WTC11 (cell line): Measurements from ENCODE around the gene SPG21. TPM values are rescaled to one million over a fixed set of nuclear protein-coding genes. Genes with fewer than 3 reads are reported as not detected.

Source experiments
- ATAC-seq: fragments of 200-7000 bp; cut with Tn5 transposase; 2 replicates; pipeline ENCODE4 v1.10.0; 2021; ENCODE audit warnings: mild to moderate bottlenecking, moderate library complexity
- CTCF ChIA-PET: fragments of 300-600 bp; sonication (Branson Sonifier 250); formaldehyde crosslinking; loops from one replicate; lab custom pipeline; 2021; ENCODE audit warnings: antibody characterized with exemption; lab: Charles Lee
- POLR2A ChIA-PET: fragments of 350-600 bp; sonication (Branson Sonifier 250); formaldehyde crosslinking; loops from one replicate; lab custom pipeline; 2021; ENCODE audit warnings: antibody characterized with exemption; lab: Charles Lee
- DNase-seq: peaks from one replicate; pipeline ENCODE4 v3.0.0; 2021; ENCODE audit warnings: low spot score
- H3K27ac Mint-ChIP-seq: 2 replicates; pipeline ENCODE4 v1.8.0; 2021; ENCODE audit warnings: mixed read lengths
- H3K27me3 Mint-ChIP-seq: 2 replicates; pipeline ENCODE4 v1.8.0; 2021; ENCODE audit warnings: low read depth, mild to moderate bottlenecking, moderate library complexity, mixed read lengths
- H3K36me3 Mint-ChIP-seq: 2 replicates; pipeline ENCODE4 v1.8.0; 2021; ENCODE audit warnings: mixed read lengths
- H3K4me1 Mint-ChIP-seq: 2 replicates; pipeline ENCODE4 v1.8.0; 2022; ENCODE audit warnings: mixed read lengths
- H3K4me3 Mint-ChIP-seq: 2 replicates; pipeline ENCODE4 v1.8.0; 2021; ENCODE audit warnings: mild to moderate bottlenecking, moderate library complexity, mixed read lengths
- H3K9me3 Mint-ChIP-seq: 2 replicates; pipeline ENCODE4 v1.8.0; 2021; ENCODE audit warnings: mixed read lengths
- EMX1 ChIP-seq: fragments of 250-450 bp; sonication (Bioruptor Pico); IDR thresholded peaks from 2 replicates; pipeline ENCODE4 v1.8.0; 2021; ENCODE audit warnings: mild to moderate bottlenecking
- GTF2I ChIP-seq: fragments of 250-450 bp; sonication (Bioruptor Pico); conservative IDR thresholded peaks from 2 replicates; pipeline ENCODE4 v1.4.0; 2021; ENCODE audit warnings: mild to moderate bottlenecking
- MYBL2 ChIP-seq: sonication (generic); formaldehyde crosslinking; IDR thresholded peaks from 2 replicates; pipeline ENCODE4 v1.8.1; 2023; ENCODE audit warnings: mild to moderate bottlenecking, moderate library complexity, missing genetic modification reagents
- NR3C1 ChIP-seq: sonication (generic); formaldehyde crosslinking; conservative IDR thresholded peaks from 2 replicates; pipeline ENCODE4 v1.8.1; 2023; ENCODE audit warnings: low read depth, mild to moderate bottlenecking, missing genetic modification reagents
- SP1 ChIP-seq: sonication (generic); formaldehyde crosslinking; conservative IDR thresholded peaks from 2 replicates; pipeline ENCODE4 v1.8.1; 2022; ENCODE audit warnings: missing genetic modification reagents
- ZBTB21 ChIP-seq: sonication (generic); formaldehyde crosslinking; IDR thresholded peaks from 2 replicates; pipeline ENCODE4 v1.8.1; 2023; ENCODE audit warnings: mild to moderate bottlenecking, missing genetic modification reagents, borderline replicate concordance
- ZNF138 ChIP-seq: sonication (generic); formaldehyde crosslinking; conservative IDR thresholded peaks from 2 replicates; pipeline ENCODE4 v1.8.1; 2022; ENCODE audit warnings: mild to moderate bottlenecking, moderate library complexity, missing genetic modification reagents
- ZNF263 ChIP-seq: sonication (generic); formaldehyde crosslinking; IDR thresholded peaks from 2 replicates; pipeline ENCODE4 v1.8.1; 2022; ENCODE audit warnings: low read depth, mild to moderate bottlenecking, moderate library complexity, missing genetic modification reagents
- ZNF317 ChIP-seq: sonication (generic); formaldehyde crosslinking; IDR thresholded peaks from 2 replicates; pipeline ENCODE4 v1.8.1; 2023; ENCODE audit warnings: low read depth, mild to moderate bottlenecking, moderate library complexity, missing genetic modification reagents, borderline replicate concordance
- ZNF396 ChIP-seq: fragments of 250-450 bp; sonication (Bioruptor Pico); IDR thresholded peaks from 2 replicates; pipeline ENCODE4 v1.8.0; 2021; ENCODE audit warnings: mild to moderate bottlenecking, moderate library complexity, borderline replicate concordance
- total RNA-seq: library from RNA; stranded (reverse); gene quantifications from 3 replicates; pipeline ENCODE4 v1.2.3, GENCODE V29; 2021
- TF ChIP-seq, protein P1 (sequence below): sonication (generic); formaldehyde crosslinking; IDR thresholded peaks from 2 replicates; pipeline ENCODE4 v1.8.0; 2022; ENCODE audit warnings: mild to moderate bottlenecking, missing genetic modification reagents
- TF ChIP-seq, protein P2 (sequence below): sonication (generic); formaldehyde crosslinking; conservative IDR thresholded peaks from 2 replicates; pipeline ENCODE4 v1.8.1; 2023; ENCODE audit warnings: mild to moderate bottlenecking, low read depth, missing genetic modification reagents, moderate library complexity
- TF ChIP-seq, protein P3 (sequence below): sonication (generic); formaldehyde crosslinking; IDR thresholded peaks from 2 replicates; pipeline ENCODE4 v1.8.1; 2022; ENCODE audit warnings: low read depth, mild to moderate bottlenecking, moderate library complexity, missing genetic modification reagents, borderline replicate concordance
- TF ChIP-seq, protein P4 (sequence below): sonication (generic); formaldehyde crosslinking; IDR thresholded peaks from 2 replicates; pipeline ENCODE4 v1.8.0; 2022; ENCODE audit warnings: mild to moderate bottlenecking, missing genetic modification reagents
- TF ChIP-seq, protein P5 (sequence below): sonication (generic); formaldehyde crosslinking; IDR thresholded peaks from 2 replicates; pipeline ENCODE4 v1.8.1; 2023; ENCODE audit warnings: mild to moderate bottlenecking, missing genetic modification reagents, borderline replicate concordance
- TF ChIP-seq, protein P6 (sequence below): fragments of 250-450 bp; sonication (Bioruptor Pico); IDR thresholded peaks from 2 replicates; pipeline ENCODE4 v2.1.2; 2022; ENCODE audit warnings: mild to moderate bottlenecking, moderate library complexity
- TF ChIP-seq, protein P7 (sequence below): fragments of 250-450 bp; sonication (Bioruptor Pico); IDR thresholded peaks from 2 replicates; pipeline ENCODE4 v1.9.0; 2021; ENCODE audit warnings: mild to moderate bottlenecking, borderline replicate concordance

Gene SPG21
- total RNA-seq, 1 experiment from 2014 or later, result 69.9 TPM

DNA sequence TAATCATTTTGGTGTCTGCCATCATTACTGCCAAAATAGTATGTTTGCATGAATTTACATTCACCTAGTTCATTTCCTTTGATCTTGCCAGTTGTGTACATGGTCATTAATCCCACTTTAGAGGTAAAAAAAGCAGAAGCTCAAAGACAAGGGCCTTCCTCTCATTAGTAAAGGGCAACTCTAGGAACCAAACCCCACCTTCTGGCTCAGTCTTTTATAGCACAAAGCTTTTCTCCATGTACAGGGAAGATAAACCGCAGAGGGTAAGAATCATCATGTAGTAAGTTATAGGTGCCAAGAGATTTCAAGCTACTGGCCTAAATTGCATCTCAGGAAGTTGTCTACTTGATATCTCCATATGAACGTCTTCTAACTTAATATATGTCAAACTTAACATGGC lies 19.3 kb upstream of the SPG21 start (continued):
- TF ChIP-seq, protein P1, sequence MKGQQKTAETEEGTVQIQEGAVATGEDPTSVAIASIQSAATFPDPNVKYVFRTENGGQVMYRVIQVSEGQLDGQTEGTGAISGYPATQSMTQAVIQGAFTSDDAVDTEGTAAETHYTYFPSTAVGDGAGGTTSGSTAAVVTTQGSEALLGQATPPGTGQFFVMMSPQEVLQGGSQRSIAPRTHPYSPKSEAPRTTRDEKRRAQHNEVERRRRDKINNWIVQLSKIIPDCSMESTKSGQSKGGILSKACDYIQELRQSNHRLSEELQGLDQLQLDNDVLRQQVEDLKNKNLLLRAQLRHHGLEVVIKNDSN (CRISPR knock-in tag), result no peak
- TF ChIP-seq SP1 (CRISPR knock-in tag) (no peak), MYBL2 (CRISPR knock-in tag) (no peak), ZNF396 (CRISPR knock-in tag) (no peak), ZNF317 (no peak), ZNF263 (CRISPR knock-in tag) (no peak)
- TF ChIP-seq, protein P2, sequence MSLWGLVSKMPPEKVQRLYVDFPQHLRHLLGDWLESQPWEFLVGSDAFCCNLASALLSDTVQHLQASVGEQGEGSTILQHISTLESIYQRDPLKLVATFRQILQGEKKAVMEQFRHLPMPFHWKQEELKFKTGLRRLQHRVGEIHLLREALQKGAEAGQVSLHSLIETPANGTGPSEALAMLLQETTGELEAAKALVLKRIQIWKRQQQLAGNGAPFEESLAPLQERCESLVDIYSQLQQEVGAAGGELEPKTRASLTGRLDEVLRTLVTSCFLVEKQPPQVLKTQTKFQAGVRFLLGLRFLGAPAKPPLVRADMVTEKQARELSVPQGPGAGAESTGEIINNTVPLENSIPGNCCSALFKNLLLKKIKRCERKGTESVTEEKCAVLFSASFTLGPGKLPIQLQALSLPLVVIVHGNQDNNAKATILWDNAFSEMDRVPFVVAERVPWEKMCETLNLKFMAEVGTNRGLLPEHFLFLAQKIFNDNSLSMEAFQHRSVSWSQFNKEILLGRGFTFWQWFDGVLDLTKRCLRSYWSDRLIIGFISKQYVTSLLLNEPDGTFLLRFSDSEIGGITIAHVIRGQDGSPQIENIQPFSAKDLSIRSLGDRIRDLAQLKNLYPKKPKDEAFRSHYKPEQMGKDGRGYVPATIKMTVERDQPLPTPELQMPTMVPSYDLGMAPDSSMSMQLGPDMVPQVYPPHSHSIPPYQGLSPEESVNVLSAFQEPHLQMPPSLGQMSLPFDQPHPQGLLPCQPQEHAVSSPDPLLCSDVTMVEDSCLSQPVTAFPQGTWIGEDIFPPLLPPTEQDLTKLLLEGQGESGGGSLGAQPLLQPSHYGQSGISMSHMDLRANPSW, result no peak
- TF ChIP-seq, protein P3, sequence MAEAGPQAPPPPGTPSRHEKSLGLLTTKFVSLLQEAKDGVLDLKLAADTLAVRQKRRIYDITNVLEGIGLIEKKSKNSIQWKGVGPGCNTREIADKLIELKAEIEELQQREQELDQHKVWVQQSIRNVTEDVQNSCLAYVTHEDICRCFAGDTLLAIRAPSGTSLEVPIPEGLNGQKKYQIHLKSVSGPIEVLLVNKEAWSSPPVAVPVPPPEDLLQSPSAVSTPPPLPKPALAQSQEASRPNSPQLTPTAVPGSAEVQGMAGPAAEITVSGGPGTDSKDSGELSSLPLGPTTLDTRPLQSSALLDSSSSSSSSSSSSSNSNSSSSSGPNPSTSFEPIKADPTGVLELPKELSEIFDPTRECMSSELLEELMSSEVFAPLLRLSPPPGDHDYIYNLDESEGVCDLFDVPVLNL (CRISPR knock-in tag), result no peak
- TF ChIP-seq, protein P4, sequence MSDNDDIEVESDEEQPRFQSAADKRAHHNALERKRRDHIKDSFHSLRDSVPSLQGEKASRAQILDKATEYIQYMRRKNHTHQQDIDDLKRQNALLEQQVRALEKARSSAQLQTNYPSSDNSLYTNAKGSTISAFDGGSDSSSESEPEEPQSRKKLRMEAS (CRISPR knock-in tag), result no peak

DNA sequence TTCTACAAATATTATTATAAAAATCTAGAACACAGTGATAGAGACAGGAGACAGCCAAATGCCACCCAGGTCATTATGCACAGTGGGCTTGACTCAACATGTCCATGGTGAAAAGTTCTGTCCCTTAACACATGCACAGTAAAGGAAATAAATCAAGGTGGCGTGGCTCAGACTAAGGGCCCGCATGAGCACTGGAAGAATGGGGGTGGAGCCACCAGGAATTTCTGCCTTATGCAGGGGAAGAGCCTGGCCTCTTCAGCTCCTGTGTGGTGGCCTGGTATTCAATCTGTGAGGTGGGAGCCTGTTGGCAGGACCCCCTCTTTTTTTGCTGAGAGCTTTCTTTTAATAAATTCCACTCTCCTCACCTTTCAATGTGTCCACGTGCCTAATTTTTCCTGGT lies 17.2 kb upstream of the SPG21 start:
- DNase-seq, result peak; percentile 31
- CTCF ChIA-PET, result interaction anchor here (1.0 kb wide), 1 partner anchor 51 kb away, joined by 3 read pairs; no protein-coding TSS in a partner anchor
- TF ChIP-seq, protein P5, sequence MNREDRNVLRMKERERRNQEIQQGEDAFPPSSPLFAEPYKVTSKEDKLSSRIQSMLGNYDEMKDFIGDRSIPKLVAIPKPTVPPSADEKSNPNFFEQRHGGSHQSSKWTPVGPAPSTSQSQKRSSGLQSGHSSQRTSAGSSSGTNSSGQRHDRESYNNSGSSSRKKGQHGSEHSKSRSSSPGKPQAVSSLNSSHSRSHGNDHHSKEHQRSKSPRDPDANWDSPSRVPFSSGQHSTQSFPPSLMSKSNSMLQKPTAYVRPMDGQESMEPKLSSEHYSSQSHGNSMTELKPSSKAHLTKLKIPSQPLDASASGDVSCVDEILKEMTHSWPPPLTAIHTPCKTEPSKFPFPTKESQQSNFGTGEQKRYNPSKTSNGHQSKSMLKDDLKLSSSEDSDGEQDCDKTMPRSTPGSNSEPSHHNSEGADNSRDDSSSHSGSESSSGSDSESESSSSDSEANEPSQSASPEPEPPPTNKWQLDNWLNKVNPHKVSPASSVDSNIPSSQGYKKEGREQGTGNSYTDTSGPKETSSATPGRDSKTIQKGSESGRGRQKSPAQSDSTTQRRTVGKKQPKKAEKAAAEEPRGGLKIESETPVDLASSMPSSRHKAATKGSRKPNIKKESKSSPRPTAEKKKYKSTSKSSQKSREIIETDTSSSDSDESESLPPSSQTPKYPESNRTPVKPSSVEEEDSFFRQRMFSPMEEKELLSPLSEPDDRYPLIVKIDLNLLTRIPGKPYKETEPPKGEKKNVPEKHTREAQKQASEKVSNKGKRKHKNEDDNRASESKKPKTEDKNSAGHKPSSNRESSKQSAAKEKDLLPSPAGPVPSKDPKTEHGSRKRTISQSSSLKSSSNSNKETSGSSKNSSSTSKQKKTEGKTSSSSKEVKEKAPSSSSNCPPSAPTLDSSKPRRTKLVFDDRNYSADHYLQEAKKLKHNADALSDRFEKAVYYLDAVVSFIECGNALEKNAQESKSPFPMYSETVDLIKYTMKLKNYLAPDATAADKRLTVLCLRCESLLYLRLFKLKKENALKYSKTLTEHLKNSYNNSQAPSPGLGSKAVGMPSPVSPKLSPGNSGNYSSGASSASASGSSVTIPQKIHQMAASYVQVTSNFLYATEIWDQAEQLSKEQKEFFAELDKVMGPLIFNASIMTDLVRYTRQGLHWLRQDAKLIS, result no peak
- TF ChIP-seq ZNF317, result no peak

DNA sequence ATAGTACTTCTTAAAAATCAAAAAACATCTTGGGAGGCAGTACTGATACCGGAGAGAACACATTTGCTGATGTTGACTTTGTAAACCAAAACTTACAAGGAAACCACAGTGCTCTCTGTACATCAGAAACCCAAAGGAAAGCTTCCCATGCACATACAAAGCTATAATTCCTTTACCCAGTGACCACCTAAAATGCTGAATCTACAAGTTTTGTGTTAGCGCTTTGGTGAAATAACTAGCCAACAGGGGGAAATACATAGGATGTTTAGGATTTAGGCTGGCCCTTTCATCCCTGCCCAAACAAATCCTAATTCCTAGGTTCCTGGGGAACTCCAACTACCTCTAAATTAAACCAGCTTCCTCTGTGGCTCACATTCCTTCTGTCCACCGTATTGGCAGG lies 15.3 kb upstream of the SPG21 start:
- H3K27me3 Mint-ChIP-seq, result no peaks in the 10 kb centered on the region
- H3K4me1 Mint-ChIP-seq, result peaks cover 5% of the 10 kb centered on the region
- ChIA-PET CTCF (interaction anchor here (1.8 kb wide), 1 partner anchor 97 kb away, joined by 5 read pairs; no protein-coding TSS in a partner anchor), POLR2A (no interaction called here)
- H3K27ac Mint-ChIP-seq, result no peak overlapping the region
- no peaks in the 10 kb centered on the region for H3K9me3 Mint-ChIP-seq
- no peak for ATAC-seq
- H3K36me3 Mint-ChIP-seq, result peaks cover 23% of the 10 kb centered on the region
- no peak overlapping the region for H3K4me3 Mint-ChIP-seq
- no peak for DNase-seq
- no peak for TF ChIP-seq NR3C1 (CRISPR knock-in tag)
- TF ChIP-seq GTF2I (CRISPR knock-in tag), result no peak
- TF ChIP-seq EMX1 (CRISPR knock-in tag), result no peak
- TF ChIP-seq, protein P6, sequence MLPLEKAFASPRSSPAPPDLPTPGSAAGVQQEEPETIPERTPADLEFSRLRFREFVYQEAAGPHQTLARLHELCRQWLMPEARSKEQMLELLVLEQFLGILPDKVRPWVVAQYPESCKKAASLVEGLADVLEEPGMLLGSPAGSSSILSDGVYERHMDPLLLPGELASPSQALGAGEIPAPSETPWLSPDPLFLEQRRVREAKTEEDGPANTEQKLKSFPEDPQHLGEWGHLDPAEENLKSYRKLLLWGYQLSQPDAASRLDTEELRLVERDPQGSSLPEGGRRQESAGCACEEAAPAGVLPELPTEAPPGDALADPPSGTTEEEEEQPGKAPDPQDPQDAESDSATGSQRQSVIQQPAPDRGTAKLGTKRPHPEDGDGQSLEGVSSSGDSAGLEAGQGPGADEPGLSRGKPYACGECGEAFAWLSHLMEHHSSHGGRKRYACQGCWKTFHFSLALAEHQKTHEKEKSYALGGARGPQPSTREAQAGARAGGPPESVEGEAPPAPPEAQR (CRISPR knock-in tag), result no peak
- TF ChIP-seq ZNF138 (CRISPR knock-in tag), result no peak
- TF ChIP-seq ZBTB21 (CRISPR knock-in tag), result no peak
- TF ChIP-seq, protein P7, sequence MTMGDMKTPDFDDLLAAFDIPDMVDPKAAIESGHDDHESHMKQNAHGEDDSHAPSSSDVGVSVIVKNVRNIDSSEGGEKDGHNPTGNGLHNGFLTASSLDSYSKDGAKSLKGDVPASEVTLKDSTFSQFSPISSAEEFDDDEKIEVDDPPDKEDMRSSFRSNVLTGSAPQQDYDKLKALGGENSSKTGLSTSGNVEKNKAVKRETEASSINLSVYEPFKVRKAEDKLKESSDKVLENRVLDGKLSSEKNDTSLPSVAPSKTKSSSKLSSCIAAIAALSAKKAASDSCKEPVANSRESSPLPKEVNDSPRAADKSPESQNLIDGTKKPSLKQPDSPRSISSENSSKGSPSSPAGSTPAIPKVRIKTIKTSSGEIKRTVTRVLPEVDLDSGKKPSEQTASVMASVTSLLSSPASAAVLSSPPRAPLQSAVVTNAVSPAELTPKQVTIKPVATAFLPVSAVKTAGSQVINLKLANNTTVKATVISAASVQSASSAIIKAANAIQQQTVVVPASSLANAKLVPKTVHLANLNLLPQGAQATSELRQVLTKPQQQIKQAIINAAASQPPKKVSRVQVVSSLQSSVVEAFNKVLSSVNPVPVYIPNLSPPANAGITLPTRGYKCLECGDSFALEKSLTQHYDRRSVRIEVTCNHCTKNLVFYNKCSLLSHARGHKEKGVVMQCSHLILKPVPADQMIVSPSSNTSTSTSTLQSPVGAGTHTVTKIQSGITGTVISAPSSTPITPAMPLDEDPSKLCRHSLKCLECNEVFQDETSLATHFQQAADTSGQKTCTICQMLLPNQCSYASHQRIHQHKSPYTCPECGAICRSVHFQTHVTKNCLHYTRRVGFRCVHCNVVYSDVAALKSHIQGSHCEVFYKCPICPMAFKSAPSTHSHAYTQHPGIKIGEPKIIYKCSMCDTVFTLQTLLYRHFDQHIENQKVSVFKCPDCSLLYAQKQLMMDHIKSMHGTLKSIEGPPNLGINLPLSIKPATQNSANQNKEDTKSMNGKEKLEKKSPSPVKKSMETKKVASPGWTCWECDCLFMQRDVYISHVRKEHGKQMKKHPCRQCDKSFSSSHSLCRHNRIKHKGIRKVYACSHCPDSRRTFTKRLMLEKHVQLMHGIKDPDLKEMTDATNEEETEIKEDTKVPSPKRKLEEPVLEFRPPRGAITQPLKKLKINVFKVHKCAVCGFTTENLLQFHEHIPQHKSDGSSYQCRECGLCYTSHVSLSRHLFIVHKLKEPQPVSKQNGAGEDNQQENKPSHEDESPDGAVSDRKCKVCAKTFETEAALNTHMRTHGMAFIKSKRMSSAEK (CRISPR knock-in tag), result no peak

More for the DNA sequence above, 17.2 kb upstream of the SPG21 start:
- POLR2A ChIA-PET, result no interaction called here
- Mint-ChIP-seq H3K4me1 (peaks cover 5% of the 10 kb centered on the region), H3K4me3 (no peak overlapping the region), H3K27ac (0 out of 2 replicates have a peak overlapping the region, but pooled peaks have one; percentile 41), H3K27me3 (no peaks in the 10 kb centered on the region), H3K9me3 (no peaks in the 10 kb centered on the region), H3K36me3 (peaks cover 23% of the 10 kb centered on the region)
- peak; percentile 75 for ATAC-seq
